H9 (cell line): ENCODE data around the gene PNPLA1. TPM values are rescaled to one million over a fixed set of nuclear protein-coding genes. Genes with fewer than 3 reads are reported as not detected.

Experiments used
- DNase-seq: peaks from one replicate; pipeline ENCODE4 v3.0.0-alpha.2; 2017
- H2AFZ ChIP-seq: one replicate; pipeline ENCODE4 v1.6.1; 2013; ENCODE audit warnings: mild to moderate bottlenecking, low read length, control low read depth, moderate library complexity
- H2AK5ac ChIP-seq: 2 replicates; pipeline ENCODE4 v1.6.1; 2013; ENCODE audit warnings: low read length, control low read depth, mixed read lengths; ENCODE audit not compliant: insufficient read length
- H2BK120ac ChIP-seq: one replicate; pipeline ENCODE4 v1.6.1; 2013; ENCODE audit warnings: low read depth, mild to moderate bottlenecking, low read length, control low read depth, inconsistent platforms; ENCODE audit not compliant: poor library complexity, severe bottlenecking
- H2BK12ac ChIP-seq: 2 replicates; pipeline ENCODE4 v1.6.1; 2013; ENCODE audit warnings: low read length, control low read depth, mixed read lengths, low read depth; ENCODE audit not compliant: insufficient read length
- H2BK15ac ChIP-seq: 2 replicates; pipeline ENCODE4 v1.6.1; 2013; ENCODE audit warnings: low read depth, low read length, control low read depth
- H2BK20ac ChIP-seq: one replicate; pipeline ENCODE4 v1.6.1; 2013; ENCODE audit warnings: low read depth, mild to moderate bottlenecking, low read length, control low read depth, inconsistent platforms; ENCODE audit not compliant: poor library complexity, severe bottlenecking
- H2BK5ac ChIP-seq: 2 replicates; pipeline ENCODE4 v1.6.1; 2013; ENCODE audit warnings: low read length, control low read depth, mixed read lengths; ENCODE audit not compliant: insufficient read length
- H3K14ac ChIP-seq: 2 replicates; pipeline ENCODE4 v1.6.1; 2013; ENCODE audit warnings: low read length, control low read depth; ENCODE audit not compliant: insufficient read depth
- H3K18ac ChIP-seq: 2 replicates; pipeline ENCODE4 v1.6.1; 2013; ENCODE audit warnings: low read depth, mild to moderate bottlenecking, mixed read lengths, low read length, control low read depth; ENCODE audit not compliant: insufficient read length
- H3K23ac ChIP-seq: 2 replicates; pipeline ENCODE4 v1.6.1; 2013; ENCODE audit warnings: low read length, control low read depth, mixed read lengths, low read depth; ENCODE audit not compliant: insufficient read length
- H3K23me2 ChIP-seq: 2 replicates; pipeline ENCODE4 v1.6.1; 2013; ENCODE audit warnings: low read depth, mild to moderate bottlenecking, mixed read lengths, low read length, control low read depth; ENCODE audit not compliant: insufficient read length, poor library complexity, severe bottlenecking
- H3K27ac ChIP-seq: 2 replicates; pipeline ENCODE4 v1.5.1; 2013; ENCODE audit warnings: low read length, control low read depth, mixed read lengths, low read depth; ENCODE audit not compliant: insufficient read length
- H3K27me3 ChIP-seq: 2 replicates; pipeline ENCODE4 v1.6.1; 2013; ENCODE audit warnings: low read length, control low read depth, inconsistent platforms; ENCODE audit not compliant: insufficient read depth
- H3K4ac ChIP-seq: 2 replicates; pipeline ENCODE4 v1.6.1; 2013; ENCODE audit warnings: low read depth, mild to moderate bottlenecking, control low read depth, inconsistent platforms, low read length, moderate library complexity
- H3K4me1 ChIP-seq: 2 replicates; pipeline ENCODE4 v1.6.1; 2013; ENCODE audit warnings: low read length, control low read depth, inconsistent platforms; ENCODE audit not compliant: insufficient read depth
- H3K4me2 ChIP-seq: 2 replicates; pipeline ENCODE4 v1.6.1; 2013; ENCODE audit warnings: low read length, control low read depth, mixed read lengths; ENCODE audit not compliant: insufficient read length, insufficient read depth
- H3K56ac ChIP-seq: 2 replicates; pipeline ENCODE4 v1.6.1; 2013; ENCODE audit warnings: low read depth, mild to moderate bottlenecking, mixed read lengths, low read length, control low read depth; ENCODE audit not compliant: insufficient read length
- H3K79me1 ChIP-seq: 2 replicates; pipeline ENCODE4 v1.6.1; 2013; ENCODE audit warnings: low read depth, mild to moderate bottlenecking, moderate library complexity, low read length, control low read depth, inconsistent platforms; ENCODE audit not compliant: insufficient read depth, poor library complexity, severe bottlenecking
- H3K79me2 ChIP-seq: 2 replicates; pipeline ENCODE4 v1.6.1; 2013; ENCODE audit warnings: low read length, control low read depth, inconsistent platforms; ENCODE audit not compliant: insufficient read depth
- H3K9ac ChIP-seq: 2 replicates; pipeline ENCODE4 v1.6.1; 2013; ENCODE audit warnings: low read length, control low read depth, mixed read lengths; ENCODE audit not compliant: insufficient read length; ENCODE audit errors: extremely low read depth
- H3K9me3 ChIP-seq: one replicate; pipeline ENCODE4 v1.6.1; 2013; ENCODE audit warnings: low read depth, low read length, inconsistent platforms; ENCODE audit not compliant: control insufficient read depth
- H3T11ph ChIP-seq: one replicate; pipeline ENCODE4 v1.6.1; 2013; ENCODE audit warnings: mild to moderate bottlenecking, low read length, control low read depth, inconsistent platforms
- H4K20me1 ChIP-seq: one replicate; pipeline ENCODE4 v1.6.1; 2013; ENCODE audit not compliant: control insufficient read depth, insufficient read length, insufficient read depth
- H4K5ac ChIP-seq: 2 replicates; pipeline ENCODE4 v1.6.1; 2013; ENCODE audit warnings: low read depth, mild to moderate bottlenecking, mixed read lengths, low read length, control low read depth; ENCODE audit not compliant: insufficient read length
- H4K8ac ChIP-seq: replicated peaks from 2 replicates; pipeline ENCODE4 v1.6.1; 2013; ENCODE audit warnings: low read length, control low read depth, mixed read lengths, low read depth; ENCODE audit not compliant: insufficient read length
- H4K91ac ChIP-seq: 2 replicates; pipeline ENCODE4 v1.6.1; 2013; ENCODE audit warnings: low read depth, mild to moderate bottlenecking, moderate library complexity, mixed read lengths, low read length, control low read depth; ENCODE audit not compliant: insufficient read length
- H3K27ac Mint-ChIP-seq, 3 experiments: 2 replicates in 2 of 3; 3 replicates in 1 of 3; pipeline ENCODE4 v1.8.0; 2020 to 2021; ENCODE audit warnings: mixed read lengths in 3 of 3, mild to moderate bottlenecking in 1 of 3, moderate library complexity in 1 of 3
- H3K27me3 Mint-ChIP-seq: 2 replicates; pipeline ENCODE4 v1.8.0; 2021; ENCODE audit warnings: low read depth, mild to moderate bottlenecking, moderate library complexity, mixed read lengths
- H3K36me3 Mint-ChIP-seq, 3 experiments: 2 replicates in 2 of 3; 3 replicates in 1 of 3; pipeline ENCODE4 v1.8.0; 2020 to 2021; ENCODE audit warnings: low read depth in 3 of 3, mixed read lengths in 3 of 3; ENCODE audit not compliant: insufficient read depth in 1 of 3
- H3K4me1 Mint-ChIP-seq, 2 experiments: 2 replicates each; pipeline ENCODE4 v1.8.0; 2020; ENCODE audit warnings: mixed read lengths in 2 of 2
- H3K4me3 Mint-ChIP-seq, 2 experiments: 2 replicates in 1 of 2; 3 replicates in 1 of 2; pipeline ENCODE4 v1.8.0; 2020 to 2021; ENCODE audit warnings: mild to moderate bottlenecking in 2 of 2, mixed read lengths in 2 of 2, moderate library complexity in 1 of 2
- H3K9me3 Mint-ChIP-seq, 2 experiments: 2 replicates in 1 of 2; 3 replicates in 1 of 2; pipeline ENCODE4 v1.8.0; 2020; ENCODE audit warnings: mild to moderate bottlenecking in 2 of 2, mixed read lengths in 2 of 2, moderate library complexity in 1 of 2
- CTCF ChIP-seq: fragments of 200-600 bp; sonication (generic); conservative IDR thresholded peaks from 3 replicates; pipeline ENCODE4 v1.8.0; 2021; ENCODE audit warnings: antibody characterized with exemption, mild to moderate bottlenecking
- WGBS: extraction: QIAGEN DNeasy Blood & Tissue Kit; methylation state at CpG from one replicate; pipeline ENCODE4 v1.1.7; 2013; ENCODE audit warnings: missing lambda C conversion rate, low lambda C conversion rate, mixed read lengths; ENCODE audit not compliant: insufficient read length; ENCODE audit errors: extremely low coverage; 5-methylcytosine and 5-hydroxymethylcytosine counted together
- total RNA-seq: library from RNA; stranded (reverse); gene quantifications from 2 replicates; pipeline ENCODE4 v1.2.1, GENCODE V29; 2021

Gene PNPLA1
- total RNA-seq, 1 experiment from 2014 or later, result 0.09 TPM

- no CpG with 5 or more reads among the region's 5 CpGs for WGBS
- H3K9ac ChIP-seq, result no peak overlapping the region
- H2AK5ac ChIP-seq, result no peak overlapping the region
- H3K23ac ChIP-seq, result no peak overlapping the region
- no peak overlapping the region for H2BK120ac ChIP-seq
- no peak overlapping the region for H3K4me2 ChIP-seq
- no peak for DNase-seq
- no peak for TF ChIP-seq CTCF
- H3K79me1 ChIP-seq, result no peaks in the 10 kb centered on the region
- Mint-ChIP-seq H3K4me1 (peaks cover 41 to 54% of the 10 kb centered on the region in 2 experiments), H3K9me3 (no peaks in the 10 kb centered on the region), H3K36me3 (no peaks in the 10 kb centered on the region; a peak in 1 of 7 replicates), H3K4me3 (no peak overlapping the region), H3K27ac (peak overlapping the region in 1 of 3 experiments; percentile 27; a peak in 2 of 7 replicates), H3K27me3 (no peaks in the 10 kb centered on the region; the same call in 1 of the 2 replicates)
- H4K20me1 ChIP-seq, result no peaks in the 10 kb centered on the region
- no peak overlapping the region for H3K18ac ChIP-seq
- H3K27me3 ChIP-seq, result no peaks in the 10 kb centered on the region
- no peak overlapping the region for H2BK20ac ChIP-seq
- H2BK5ac ChIP-seq, result no peak overlapping the region
- H3K56ac ChIP-seq, result no peak overlapping the region
- H3T11ph ChIP-seq, result no peak overlapping the region
- H4K91ac ChIP-seq, result no peak overlapping the region
- H2BK15ac ChIP-seq, result no peak overlapping the region
- no peak overlapping the region for H3K14ac ChIP-seq
- no peak overlapping the region for H4K8ac ChIP-seq
- H4K5ac ChIP-seq, result no peak overlapping the region
- no peak overlapping the region for H3K4ac ChIP-seq
- H3K9me3 ChIP-seq, result no peaks in the 10 kb centered on the region
- H3K23me2 ChIP-seq, result no peaks in the 10 kb centered on the region
- no peak overlapping the region for H3K27ac ChIP-seq
- no peak overlapping the region for H2BK12ac ChIP-seq
- H2AFZ ChIP-seq, result no peak overlapping the region
- no peaks in the 10 kb centered on the region for H3K79me2 ChIP-seq
- peaks cover 12% of the 10 kb centered on the region; the same call in 1 of the 2 replicates for H3K4me1 ChIP-seq
Observed at GRCh38 chr6:36242161-36242560, 27.7 kb upstream of the PNPLA1 start.
